Esophagus muscularis mucosa (tissue), 4 donors: ENCODE data around the gene SLC29A1. TPM values are rescaled to one million over a fixed set of nuclear protein-coding genes. Genes with fewer than 3 reads are reported as not detected.

Experiments used
- DNase-seq: peaks from one replicate; pipeline ENCODE4 v3.0.0-alpha.2; 2017; ENCODE audit errors: extremely low spot score
- H3K27ac ChIP-seq, 4 donors: fragments of 200-600 bp; sonication (generic); replicated peaks in 1 of 4; 1 replicate in 3 of 4; 2 replicates in 1 of 4; pipeline ENCODE4 v1.5.1; 2016 to 2019; ENCODE audit warnings: mild to moderate bottlenecking in 1 of 4
- H3K27me3 ChIP-seq, 4 donors: fragments of 200-600 bp; sonication (generic); one replicate each; pipeline versions ENCODE4 v1.5.1 to v1.6.0; 2016 to 2019
- H3K36me3 ChIP-seq, 4 donors: fragments of 200-600 bp; sonication (generic); one replicate each; pipeline ENCODE4 v1.5.1; 2016 to 2019
- H3K4me1 ChIP-seq, 4 donors: fragments of 200-600 bp; sonication (generic); one replicate each; pipeline ENCODE4 v1.5.1; 2016 to 2019
- H3K4me3 ChIP-seq, 4 donors: fragments of 200-600 bp; sonication (generic); 1 replicate in 2 of 4; 2 replicates in 2 of 4; pipeline ENCODE4 v1.5.1; 2016 to 2019; ENCODE audit warnings: mild to moderate bottlenecking in 4 of 4, moderate library complexity in 1 of 4
- H3K9me3 ChIP-seq, 4 donors: fragments of 200-600 bp; sonication (generic); 1 replicate in 3 of 4; 2 replicates in 1 of 4; pipeline ENCODE4 v1.5.1; 2016 to 2019
- EP300 ChIP-seq: sonication (generic); formaldehyde crosslinking; IDR thresholded peaks from one replicate; pipeline ENCODE4 v1.6.1; 2017; ENCODE audit warnings: antibody characterized with exemption
- POLR2A ChIP-seq: fragments of 450-650 bp; IDR thresholded peaks from one replicate; pipeline ENCODE4 v1.6.1; 2017; ENCODE audit warnings: antibody characterized with exemption, moderate library complexity, mild to moderate bottlenecking, low read depth
- POLR2AphosphoS5 ChIP-seq, 2 donors: sonication (generic); formaldehyde crosslinking; IDR thresholded peaks; one replicate each; pipeline ENCODE4 v1.6.1; 2017; ENCODE audit warnings: antibody characterized with exemption in 2 of 2
- WGBS: methylation state at CpG from one replicate; pipeline ENCODE4 v1.1.5; 2018; 5-methylcytosine and 5-hydroxymethylcytosine counted together
- intact Hi-C: fragments of 100-400 bp; cut with DNase I; formaldehyde crosslinking; loops from one replicate; pipeline ENCODE4 v1.15.1; 2023
- total RNA-seq, 4 donors: library from RNA; depleted of rRNA; stranded (reverse); fragments of >200 nt; gene quantifications; one replicate each; pipeline versions ENCODE4 v1.1.0 to v1.2.1, GENCODE V29; 2016
- TF ChIP-seq, protein P1 (sequence below), 3 experiments: fragments of 200-600 bp in 2 of 3; fragments of 450-650 bp in 1 of 3; sonication (generic) in 2 of 3; IDR thresholded peaks; one replicate each; pipeline ENCODE4 v1.5.1; 2017 to 2019; ENCODE audit warnings: antibody characterized with exemption in 3 of 3, mild to moderate bottlenecking in 2 of 3, moderate library complexity in 1 of 3

Gene SLC29A1
- total RNA-seq, 4 donors from 2014 or later: 68.9 to 159 (median 138) TPM

GRCh38 chr6:44273617-44274016 is 50.2 kb downstream of the SLC29A1 start:
- H3K27ac ChIP-seq: no peak overlapping the region
- H3K4me3 ChIP-seq: no peak overlapping the region
- 67% methylated on average over 1 of the region's 1 CpG for WGBS
- H3K36me3 ChIP-seq: no peaks in the 10 kb centered on the region
- no peaks in the 10 kb centered on the region for H3K9me3 ChIP-seq
- peaks cover 9 to 32% (median 26%) of the 10 kb centered on the region in 4 donors for H3K4me1 ChIP-seq
- no peak for TF ChIP-seq POLR2A
- TF ChIP-seq, protein P1, sequence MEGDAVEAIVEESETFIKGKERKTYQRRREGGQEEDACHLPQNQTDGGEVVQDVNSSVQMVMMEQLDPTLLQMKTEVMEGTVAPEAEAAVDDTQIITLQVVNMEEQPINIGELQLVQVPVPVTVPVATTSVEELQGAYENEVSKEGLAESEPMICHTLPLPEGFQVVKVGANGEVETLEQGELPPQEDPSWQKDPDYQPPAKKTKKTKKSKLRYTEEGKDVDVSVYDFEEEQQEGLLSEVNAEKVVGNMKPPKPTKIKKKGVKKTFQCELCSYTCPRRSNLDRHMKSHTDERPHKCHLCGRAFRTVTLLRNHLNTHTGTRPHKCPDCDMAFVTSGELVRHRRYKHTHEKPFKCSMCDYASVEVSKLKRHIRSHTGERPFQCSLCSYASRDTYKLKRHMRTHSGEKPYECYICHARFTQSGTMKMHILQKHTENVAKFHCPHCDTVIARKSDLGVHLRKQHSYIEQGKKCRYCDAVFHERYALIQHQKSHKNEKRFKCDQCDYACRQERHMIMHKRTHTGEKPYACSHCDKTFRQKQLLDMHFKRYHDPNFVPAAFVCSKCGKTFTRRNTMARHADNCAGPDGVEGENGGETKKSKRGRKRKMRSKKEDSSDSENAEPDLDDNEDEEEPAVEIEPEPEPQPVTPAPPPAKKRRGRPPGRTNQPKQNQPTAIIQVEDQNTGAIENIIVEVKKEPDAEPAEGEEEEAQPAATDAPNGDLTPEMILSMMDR (IDR thresholded peaks at IDR 0.05): no peak
- no peak for TF ChIP-seq POLR2AphosphoS5 (IDR thresholded peaks at IDR 0.05)
- no peak for TF ChIP-seq EP300
- intact Hi-C loops: no loop called here
- H3K27me3 ChIP-seq: peaks cover 4 to 96% (median 45%) of the 10 kb centered on the region in 4 donors
- DNase-seq: no peak

DNA sequence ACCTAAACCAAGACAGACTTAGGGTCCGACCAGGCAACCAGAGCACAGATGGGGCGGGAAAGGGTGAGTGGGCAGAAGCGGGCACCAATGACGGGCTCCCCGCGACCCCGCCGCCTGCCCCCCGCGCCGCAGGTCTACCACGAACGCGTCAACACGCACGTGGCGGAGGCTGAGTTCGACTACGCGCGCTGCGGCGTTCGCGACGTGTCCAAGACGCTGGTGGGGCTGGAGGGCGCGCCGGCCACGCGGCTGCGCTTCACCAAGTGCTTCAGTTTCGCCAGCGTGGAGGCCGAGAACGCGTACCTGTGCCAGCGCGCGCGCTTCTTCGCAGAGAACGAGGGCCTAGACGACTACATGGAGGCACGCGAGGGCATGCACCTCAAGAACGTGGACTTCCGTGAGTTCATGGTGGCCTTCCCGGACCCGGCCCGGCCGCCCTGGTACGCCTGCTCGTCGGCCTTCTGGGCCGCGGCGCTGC is 51.9 kb downstream of the SLC29A1 start:
- intact Hi-C loops: no loop called here
- Histone ChIP-seq H3K27me3 (peaks cover 0 to 88% (median 33%) of the 10 kb centered on the region in 4 donors), H3K4me3 (peak overlapping the region; percentile 45 to 50 (median 48)), H3K36me3 (no peaks in the 10 kb centered on the region), H3K27ac (no peak overlapping the region), H3K4me1 (peaks cover 5 to 28% (median 22%) of the 10 kb centered on the region in 4 donors), H3K9me3 (no peaks in the 10 kb centered on the region)
- DNase-seq: no peak
- TF ChIP-seq POLR2AphosphoS5 (IDR thresholded peaks at IDR 0.05) (no peak), POLR2A (no peak), EP300 (no peak)
- TF ChIP-seq, protein P1 (IDR thresholded peaks at IDR 0.05): no peak
- WGBS: 91% methylated on average over 49 of the region's 59 CpGs

DNA sequence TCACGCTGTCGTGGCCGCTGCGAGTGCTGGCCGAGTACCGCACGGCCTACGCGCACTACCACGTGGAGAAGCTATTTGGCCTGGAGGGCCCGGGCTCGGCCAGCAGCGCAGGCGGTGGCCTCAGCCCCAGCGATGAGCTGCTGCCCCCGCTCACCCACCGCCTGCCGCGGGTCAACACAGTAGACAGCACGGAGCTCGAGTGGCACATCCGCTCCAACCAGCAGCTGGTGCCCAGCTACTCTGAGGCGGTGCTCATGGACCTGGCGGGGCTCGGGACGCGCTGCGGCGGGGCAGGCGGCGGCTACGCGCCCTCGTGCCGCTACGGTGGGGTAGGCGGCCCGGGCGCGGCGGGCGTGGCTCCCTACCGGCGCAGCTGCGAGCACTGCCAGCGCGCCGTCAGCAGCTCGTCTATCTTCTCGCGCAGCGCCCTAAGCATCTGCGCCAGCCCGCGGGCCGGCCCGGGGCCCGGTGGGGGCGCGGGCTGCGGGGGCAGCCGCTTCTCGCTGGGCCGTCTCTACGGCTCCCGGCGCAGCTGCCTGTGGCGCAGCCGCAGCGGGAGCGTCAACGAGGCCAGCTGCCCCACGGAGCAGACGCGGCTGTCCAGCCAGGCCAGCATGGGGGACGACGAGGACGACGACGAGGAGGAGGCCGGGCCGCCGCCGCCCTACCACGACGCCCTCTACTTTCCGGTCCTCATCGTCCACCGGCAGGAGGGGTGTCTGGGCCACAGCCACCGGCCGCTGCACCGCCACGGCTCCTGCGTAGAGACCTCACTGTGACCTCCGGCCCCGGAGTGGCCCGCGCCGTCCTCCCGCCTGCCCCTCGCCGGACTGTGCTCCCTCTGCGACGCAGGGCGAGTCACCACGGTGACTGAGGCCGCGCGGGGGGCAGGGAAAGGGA is 52.6 kb downstream of the SLC29A1 start:
- peak overlapping the region; percentile 45 to 50 (median 48) for H3K4me3 ChIP-seq
- DNase-seq: no peak
- TF ChIP-seq, protein P1 (IDR thresholded peaks at IDR 0.05): no peak
- TF ChIP-seq POLR2AphosphoS5 (IDR thresholded peaks at IDR 0.05) (no peak), EP300 (no peak), POLR2A (no peak)
- no CpG with 5 or more reads among the region's 109 CpGs for WGBS
- no peaks in the 10 kb centered on the region for H3K36me3 ChIP-seq
- H3K27ac ChIP-seq: no peak overlapping the region
- intact Hi-C loops: no loop called here
- no peaks in the 10 kb centered on the region for H3K9me3 ChIP-seq
- H3K27me3 ChIP-seq: peaks cover 0 to 88% (median 30%) of the 10 kb centered on the region in 4 donors
- peaks cover 4 to 21% (median 16%) of the 10 kb centered on the region in 4 donors for H3K4me1 ChIP-seq

DNA sequence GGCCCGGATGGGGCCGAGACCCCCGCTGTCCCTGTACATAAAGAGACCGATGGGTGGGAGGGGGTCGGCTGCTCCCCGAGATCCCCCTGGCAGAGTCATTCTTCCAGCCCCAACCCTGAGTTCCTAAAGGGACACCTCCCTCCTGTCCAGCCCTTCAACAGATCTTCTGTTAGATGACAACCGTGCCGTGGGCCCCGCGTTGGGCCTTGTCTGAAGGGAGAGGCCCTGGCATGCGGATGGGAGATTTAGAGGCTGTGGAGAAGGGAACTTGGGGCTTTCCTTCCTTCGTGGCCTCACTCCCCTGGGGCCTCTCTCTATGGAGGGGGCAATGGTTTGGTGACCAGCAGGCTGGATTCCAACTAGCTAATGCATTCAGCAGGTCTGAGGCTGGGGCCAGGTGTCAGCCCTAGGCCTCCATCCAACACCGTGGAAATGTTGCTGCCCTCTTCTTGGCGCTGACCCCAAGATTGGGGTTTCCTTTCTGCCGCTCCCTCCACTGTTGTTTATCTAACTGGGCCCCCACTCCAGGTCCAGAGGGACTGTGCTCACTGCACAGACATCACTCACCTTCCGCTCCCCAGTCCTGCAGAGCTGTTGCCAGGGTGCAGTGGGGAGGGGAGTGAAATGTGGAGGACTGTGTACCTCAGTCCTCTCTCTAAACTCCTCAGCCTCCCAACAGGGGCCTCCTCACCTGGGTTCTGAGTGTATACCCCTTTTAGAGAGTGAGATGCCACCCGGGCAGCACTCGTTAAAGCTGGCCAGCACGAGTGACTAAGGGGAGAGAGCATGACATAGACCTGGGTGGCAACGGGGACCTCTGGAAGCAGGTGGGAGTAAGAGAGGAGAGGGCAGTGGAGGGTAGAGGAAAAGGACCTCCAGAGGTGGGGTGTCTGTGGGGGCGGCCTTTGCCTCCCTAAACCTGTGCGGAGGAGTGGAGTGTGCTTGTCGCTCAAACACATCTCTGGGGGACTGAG is 53.6 kb downstream of the SLC29A1 start:
- intact Hi-C loops: no loop called here
- no peak for DNase-seq
- peaks cover 4 to 16% (median 13%) of the 10 kb centered on the region in 4 donors for H3K4me1 ChIP-seq
- peak overlapping the region in 1 of 4 donors; percentile 48 for H3K4me3 ChIP-seq
- no peaks in the 10 kb centered on the region for H3K9me3 ChIP-seq
- no peaks in the 10 kb centered on the region for H3K36me3 ChIP-seq
- TF ChIP-seq POLR2A (no peak), POLR2AphosphoS5 (IDR thresholded peaks at IDR 0.05) (no peak), EP300 (no peak)
- TF ChIP-seq, protein P1 (IDR thresholded peaks at IDR 0.05): no peak
- 82% methylated on average over 13 of the region's 23 CpGs for WGBS
- H3K27ac ChIP-seq: no peak overlapping the region
- H3K27me3 ChIP-seq: peaks cover 0 to 79% (median 22%) of the 10 kb centered on the region in 4 donors
